Activated CD8-positive, alpha-beta memory T cell treated with anti-CD3 and anti-CD28 coated beads, Interleukin-2, amount 50 U/mL, for 4 hours (primary cell): ENCODE measurements around the gene CPSF3.
A peak's percentile ranks its signal among the peaks of the same experiment; 100 is the strongest.

Experiments
- DNase-seq: peaks from one replicate; pipeline ENCODE4 v3.0.0-alpha.2; 2020

Gene CPSF3

GRCh38 chr2:9423100-9423921 is at the start of gene CPSF3, which contains the start of gene ITGB1BP1:
TSS of gene CPSF3 (plus strand) at chr2:9423654. CDS start at chr2:9423774, 120 bp downstream.
TSS of gene ITGB1BP1 (minus strand) at chr2:9423528. CDS start at chr2:9418697, 4,831 bp downstream.
- DNase-seq = peak; percentile 98

GRCh38 chr2:9374071-9374730 is 49.3 kb upstream of the CPSF3 start:
- DNase-seq = no peak

GRCh38 chr2:9375857-9376428 is 47.5 kb upstream of the CPSF3 start:
- DNase-seq = no peak

- DNase-seq = no peak
Measured at GRCh38 chr2:9377461-9378097, 45.9 kb upstream of the CPSF3 start.

- DNase-seq = no peak
Measured at GRCh38 chr2:9378433-9379390, 44.7 kb upstream of the CPSF3 start.

- no peak for DNase-seq
Measured at GRCh38 chr2:9379391-9379755, 44.1 kb upstream of the CPSF3 start.

GRCh38 chr2:9380702-9381628 is 42.5 kb upstream of the CPSF3 start:
- no peak for DNase-seq

GRCh38 chr2:9382604-9383235 is 40.7 kb upstream of the CPSF3 start:
- no peak for DNase-seq

GRCh38 chr2:9384521-9384920 is 38.9 kb upstream of the CPSF3 start:
- DNase-seq = no peak

GRCh38 chr2:9385841-9386240 is 37.6 kb upstream of the CPSF3 start:
- DNase-seq = no peak

- DNase-seq = no peak
Measured at GRCh38 chr2:9388199-9388681, 35.2 kb upstream of the CPSF3 start.

GRCh38 chr2:9388950-9389911 is 34.2 kb upstream of the CPSF3 start:
- DNase-seq = no peak

GRCh38 chr2:9390151-9390850 is 33.2 kb upstream of the CPSF3 start:
- DNase-seq = no peak

- no peak for DNase-seq
Measured at GRCh38 chr2:9390991-9391390, 32.5 kb upstream of the CPSF3 start.

- DNase-seq = no peak
Measured at GRCh38 chr2:9391961-9392720, 31.3 kb upstream of the CPSF3 start.

GRCh38 chr2:9392898-9393765 is 30.3 kb upstream of the CPSF3 start:
- no peak for DNase-seq

- no peak for DNase-seq
Measured at GRCh38 chr2:9394816-9395215, 28.6 kb upstream of the CPSF3 start.
